GM06990 (cell line): ENCODE data around the gene MIGA1.
A peak's percentile ranks its signal among the peaks of the same experiment; 100 is the strongest.

Experiments
- DNase-seq: peaks from one replicate; pipeline ENCODE4 v3.0.0-alpha.2; 2011; ENCODE audit not compliant: insufficient read length; ENCODE audit errors: extremely low read depth
- H3K27me3 ChIP-seq: replicated peaks from 2 replicates; pipeline ENCODE4 v1.6.0; 2011; ENCODE audit warnings: low read length; ENCODE audit not compliant: control insufficient read depth, insufficient read depth
- H3K36me3 ChIP-seq: 2 replicates; pipeline ENCODE4 v1.5.1; 2011; ENCODE audit warnings: low read length; ENCODE audit not compliant: control insufficient read depth, insufficient read depth
- H3K4me3 ChIP-seq: replicated peaks from 2 replicates; pipeline ENCODE4 v1.5.1; 2011; ENCODE audit warnings: low read depth, mild to moderate bottlenecking, control low read depth, low read length
- TF ChIP-seq, protein P1 (sequence below): IDR thresholded peaks from 2 replicates; pipeline ENCODE4 v1.5.1; 2011; ENCODE audit warnings: low read length, control low read depth, mild to moderate bottlenecking, inconsistent platforms; ENCODE audit not compliant: insufficient read depth, poor library complexity, severe bottlenecking

Gene MIGA1

DNA sequence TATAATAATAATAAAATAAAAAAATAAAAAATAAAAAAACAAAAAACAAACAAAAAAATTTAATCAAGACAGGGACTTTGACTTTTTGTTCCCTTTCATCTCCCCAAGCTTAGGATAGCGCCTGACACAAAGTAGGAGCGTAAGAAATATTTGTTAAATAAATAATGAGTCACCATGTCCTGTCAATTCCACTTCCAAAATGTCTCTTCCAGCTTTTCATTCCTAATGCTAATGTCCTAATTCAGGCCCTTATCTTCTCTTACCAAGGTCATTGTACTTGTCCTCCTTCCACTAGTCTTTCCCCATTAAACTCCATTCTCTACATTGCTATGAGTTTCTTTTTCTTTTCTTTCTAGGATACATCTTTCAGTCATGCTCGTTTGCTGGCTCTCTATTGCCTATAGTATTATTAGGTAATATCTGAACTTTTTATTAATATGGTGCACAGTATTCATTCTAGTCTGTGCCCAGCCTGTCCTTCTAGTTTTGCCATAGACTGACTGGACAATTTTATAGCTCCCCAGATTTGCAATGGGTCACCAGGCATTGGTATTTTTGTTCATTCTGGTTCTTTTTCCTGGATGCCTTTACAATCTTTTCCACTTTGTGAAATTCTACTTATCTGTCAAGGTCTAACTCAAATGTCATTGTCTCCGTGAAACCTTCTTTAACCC, 120.3 kb downstream of the MIGA1 start:
- H3K4me3 ChIP-seq: no peak overlapping the region
- TF ChIP-seq, protein P1, sequence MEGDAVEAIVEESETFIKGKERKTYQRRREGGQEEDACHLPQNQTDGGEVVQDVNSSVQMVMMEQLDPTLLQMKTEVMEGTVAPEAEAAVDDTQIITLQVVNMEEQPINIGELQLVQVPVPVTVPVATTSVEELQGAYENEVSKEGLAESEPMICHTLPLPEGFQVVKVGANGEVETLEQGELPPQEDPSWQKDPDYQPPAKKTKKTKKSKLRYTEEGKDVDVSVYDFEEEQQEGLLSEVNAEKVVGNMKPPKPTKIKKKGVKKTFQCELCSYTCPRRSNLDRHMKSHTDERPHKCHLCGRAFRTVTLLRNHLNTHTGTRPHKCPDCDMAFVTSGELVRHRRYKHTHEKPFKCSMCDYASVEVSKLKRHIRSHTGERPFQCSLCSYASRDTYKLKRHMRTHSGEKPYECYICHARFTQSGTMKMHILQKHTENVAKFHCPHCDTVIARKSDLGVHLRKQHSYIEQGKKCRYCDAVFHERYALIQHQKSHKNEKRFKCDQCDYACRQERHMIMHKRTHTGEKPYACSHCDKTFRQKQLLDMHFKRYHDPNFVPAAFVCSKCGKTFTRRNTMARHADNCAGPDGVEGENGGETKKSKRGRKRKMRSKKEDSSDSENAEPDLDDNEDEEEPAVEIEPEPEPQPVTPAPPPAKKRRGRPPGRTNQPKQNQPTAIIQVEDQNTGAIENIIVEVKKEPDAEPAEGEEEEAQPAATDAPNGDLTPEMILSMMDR: no peak
- no peak for DNase-seq
- no peaks in the 10 kb centered on the region for H3K27me3 ChIP-seq
- H3K36me3 ChIP-seq: no peaks in the 10 kb centered on the region

DNA sequence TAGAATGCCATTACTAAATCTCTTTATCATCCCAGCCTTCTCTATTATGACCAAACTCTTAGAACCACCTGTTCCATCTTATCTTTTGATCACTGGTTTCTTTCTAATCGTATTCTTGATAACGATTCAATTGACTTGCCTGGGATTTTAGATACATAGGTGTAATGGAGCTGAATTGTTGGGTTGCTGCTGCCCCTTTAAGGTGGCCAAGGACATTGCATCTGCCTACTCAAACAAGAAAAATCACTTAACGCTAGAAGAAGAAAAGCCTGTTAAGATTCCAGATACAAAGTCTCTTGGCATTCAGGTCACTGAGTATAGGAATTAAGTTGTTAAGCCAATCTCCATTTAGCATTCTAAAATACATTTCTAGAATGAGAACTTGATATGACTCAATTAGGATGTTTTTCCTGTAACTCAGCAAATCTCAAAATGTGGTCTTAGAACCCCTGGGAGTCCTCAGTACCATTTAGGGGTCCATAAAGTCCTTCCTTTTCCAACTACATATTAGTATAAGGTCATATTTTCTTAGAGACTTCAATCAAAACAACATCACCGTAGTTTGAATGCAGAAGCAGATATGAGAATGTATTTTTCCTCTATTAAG, 121.3 kb downstream of the MIGA1 start:
- peak; percentile 6 for DNase-seq
- TF ChIP-seq, protein P1: peak; percentile 66
- Histone ChIP-seq H3K36me3 (no peaks in the 10 kb centered on the region), H3K27me3 (no peaks in the 10 kb centered on the region), H3K4me3 (no peak overlapping the region)

DNA sequence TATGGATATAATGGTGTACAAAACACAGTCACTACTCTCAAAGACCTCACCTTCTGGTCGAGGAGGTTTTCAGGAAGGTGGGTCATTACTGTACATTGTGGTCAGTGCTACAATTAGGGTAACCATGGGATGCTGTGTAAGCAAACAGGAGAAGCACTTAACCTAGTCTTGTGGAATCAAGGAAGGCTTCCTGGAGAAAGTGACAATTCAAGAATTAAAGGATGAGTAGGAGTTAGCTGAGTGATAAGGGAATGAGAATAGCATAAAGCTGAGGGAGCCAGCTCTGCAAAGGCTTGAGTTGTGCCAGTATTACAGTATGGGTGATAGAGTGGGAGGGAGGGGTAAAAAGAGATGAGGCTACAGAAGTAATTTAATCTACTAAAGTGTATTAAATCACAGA, 126.2 kb downstream of the MIGA1 start:
- Histone ChIP-seq H3K27me3 (no peaks in the 10 kb centered on the region), H3K4me3 (no peak overlapping the region), H3K36me3 (no peaks in the 10 kb centered on the region)
- DNase-seq: no peak
- TF ChIP-seq, protein P1: no peak

DNA sequence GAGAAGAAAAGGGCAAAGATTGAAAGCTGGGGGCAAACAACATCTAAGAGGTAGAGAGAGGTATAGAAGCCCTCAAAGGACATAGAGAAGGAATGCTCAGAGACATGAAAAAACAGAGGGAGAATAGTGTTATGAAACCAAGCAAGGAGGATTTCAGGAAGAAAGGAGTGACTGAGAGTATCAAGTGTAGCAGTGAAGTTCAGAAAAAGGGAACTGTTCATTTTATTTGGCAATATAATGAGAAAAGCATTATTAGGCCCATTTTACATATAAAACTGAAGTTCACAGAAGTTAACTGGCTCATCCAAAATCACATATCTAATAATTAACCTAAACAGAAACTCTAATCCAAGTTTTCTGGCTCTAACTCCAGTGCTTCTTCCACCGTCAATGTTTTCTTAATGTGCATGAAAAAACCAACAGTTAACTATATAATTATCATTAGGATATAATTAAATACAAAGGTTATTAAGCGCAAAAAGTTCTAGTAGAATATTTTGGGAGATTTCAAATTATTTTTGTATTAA, 126.6 kb downstream of the MIGA1 start:
- Histone ChIP-seq H3K4me3 (no peak overlapping the region), H3K27me3 (no peaks in the 10 kb centered on the region), H3K36me3 (no peaks in the 10 kb centered on the region)
- TF ChIP-seq, protein P1: no peak
- DNase-seq: no peak

DNA sequence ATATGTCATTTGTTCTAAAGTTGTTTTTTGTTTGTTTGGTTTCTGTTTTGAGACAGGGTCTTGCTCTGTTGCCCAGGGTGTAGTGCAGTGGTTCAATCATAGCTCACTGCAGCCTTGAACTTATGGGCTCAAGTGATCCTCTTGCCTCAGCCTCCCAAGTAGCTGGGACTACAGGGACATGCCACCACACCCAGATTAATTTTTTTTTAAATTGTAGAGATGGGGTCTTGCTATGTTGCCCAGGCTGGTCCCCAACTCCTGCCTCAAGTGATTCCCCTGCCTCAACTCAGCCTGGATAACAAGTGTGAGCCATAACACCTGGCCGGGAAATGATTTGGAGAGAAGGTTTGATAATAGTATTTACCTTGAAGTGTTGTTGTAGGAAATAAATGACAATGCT, 127.2 kb downstream of the MIGA1 start:
- Histone ChIP-seq H3K4me3 (no peak overlapping the region), H3K27me3 (no peaks in the 10 kb centered on the region), H3K36me3 (no peaks in the 10 kb centered on the region)
- TF ChIP-seq, protein P1: no peak
- DNase-seq: no peak
